ENCODE measurements around the gene SYTL5. TPM values are rescaled to one million over a fixed set of nuclear protein-coding genes. Genes with fewer than 3 reads are reported as not detected.

The SYTL5 gene
- total RNA-seq, 1 donor from 2014 or later, result 2.2 TPM

GRCh38 chrX:38000706-38001105 lies 5.6 kb upstream of the SYTL5 start:
- Mint-ChIP-seq H3K4me3 (no peak overlapping the region), H3K36me3 (no peaks in the 10 kb centered on the region), H3K27me3 (no peaks in the 10 kb centered on the region), H3K9me3 (peaks cover 10% of the 10 kb centered on the region), H3K27ac (no peak overlapping the region), H3K4me1 (ENCODE audit: unreplicated experiment) (no peaks in the 10 kb centered on the region)
- TF ChIP-seq CTCF (conservative IDR thresholded peaks at IDR 0.05), result no peak
- DNase-seq (ENCODE audit: extremely low spot score, unreplicated experiment), result no peak

- peaks cover 4% of the 10 kb centered on the region for H3K4me1 Mint-ChIP-seq (ENCODE audit: unreplicated experiment)
- H3K27me3 Mint-ChIP-seq, result no peaks in the 10 kb centered on the region
- peaks cover 10% of the 10 kb centered on the region for H3K9me3 Mint-ChIP-seq
- no peak overlapping the region for H3K4me3 Mint-ChIP-seq
- no peaks in the 10 kb centered on the region for H3K36me3 Mint-ChIP-seq
- no peak overlapping the region for H3K27ac Mint-ChIP-seq
- no peak for TF ChIP-seq CTCF (conservative IDR thresholded peaks at IDR 0.05)
- DNase-seq (ENCODE audit: extremely low spot score, unreplicated experiment), result no peak
Measured at GRCh38 chrX:38004046-38004445, 2.3 kb upstream of the SYTL5 start.

- no peak for DNase-seq (ENCODE audit: extremely low spot score, unreplicated experiment)
- Mint-ChIP-seq H3K36me3 (no peaks in the 10 kb centered on the region), H3K27ac (peak overlapping the region; percentile 89), H3K4me1 (ENCODE audit: unreplicated experiment) (peaks cover 4% of the 10 kb centered on the region), H3K4me3 (peak overlapping the region; percentile 76), H3K9me3 (peaks cover 10% of the 10 kb centered on the region), H3K27me3 (no peaks in the 10 kb centered on the region)
- no peak for TF ChIP-seq CTCF (conservative IDR thresholded peaks at IDR 0.05)
Measured at GRCh38 chrX:38006778-38007177, 425 bp downstream of the SYTL5 start.

GRCh38 chrX:38008658-38009057 lies 2.3 kb downstream of the SYTL5 start:
- no peak for DNase-seq (ENCODE audit: extremely low spot score, unreplicated experiment)
- Mint-ChIP-seq H3K9me3 (peaks cover 9% of the 10 kb centered on the region), H3K27me3 (no peaks in the 10 kb centered on the region), H3K4me1 (ENCODE audit: unreplicated experiment) (peaks cover 4% of the 10 kb centered on the region), H3K27ac (peak overlapping the region; percentile 3), H3K4me3 (no peak overlapping the region), H3K36me3 (no peaks in the 10 kb centered on the region)
- TF ChIP-seq CTCF (conservative IDR thresholded peaks at IDR 0.05), result no peak

GRCh38 chrX:38009641-38010040 lies 3.3 kb downstream of the SYTL5 start:
- Mint-ChIP-seq H3K9me3 (peaks cover under 1% of the 10 kb centered on the region), H3K4me3 (no peak overlapping the region), H3K36me3 (no peaks in the 10 kb centered on the region), H3K27ac (no peak overlapping the region), H3K4me1 (ENCODE audit: unreplicated experiment) (peaks cover 4% of the 10 kb centered on the region), H3K27me3 (no peaks in the 10 kb centered on the region)
- DNase-seq (ENCODE audit: extremely low spot score, unreplicated experiment), result no peak
- TF ChIP-seq CTCF (conservative IDR thresholded peaks at IDR 0.05), result no peak

All from type B pancreatic cell (in vitro differentiated cells).